Gastrocnemius medialis (tissue), 4 donors: ENCODE measurements around the gene PLEKHA4.

Source experiments
- CTCF ChIP-seq, 5 experiments: fragments of 450-650 bp in 3 of 5; fragments of 200-600 bp in 2 of 5; sonication (generic) in 2 of 5; IDR thresholded peaks in 4 of 5; conservative IDR thresholded peaks in 1 of 5; 1 replicate in 4 of 5; 2 replicates in 1 of 5; pipeline ENCODE4 v1.5.1; 2016 to 2019; ENCODE audit warnings: antibody characterized with exemption in 5 of 5, mild to moderate bottlenecking in 3 of 5, moderate library complexity in 3 of 5
- POLR2A ChIP-seq, 2 donors: fragments of 450-650 bp; IDR thresholded peaks; one replicate each; pipeline ENCODE4 v1.6.1; 2017; ENCODE audit warnings: antibody characterized with exemption in 2 of 2, mild to moderate bottlenecking in 2 of 2, moderate library complexity in 2 of 2

DNA sequence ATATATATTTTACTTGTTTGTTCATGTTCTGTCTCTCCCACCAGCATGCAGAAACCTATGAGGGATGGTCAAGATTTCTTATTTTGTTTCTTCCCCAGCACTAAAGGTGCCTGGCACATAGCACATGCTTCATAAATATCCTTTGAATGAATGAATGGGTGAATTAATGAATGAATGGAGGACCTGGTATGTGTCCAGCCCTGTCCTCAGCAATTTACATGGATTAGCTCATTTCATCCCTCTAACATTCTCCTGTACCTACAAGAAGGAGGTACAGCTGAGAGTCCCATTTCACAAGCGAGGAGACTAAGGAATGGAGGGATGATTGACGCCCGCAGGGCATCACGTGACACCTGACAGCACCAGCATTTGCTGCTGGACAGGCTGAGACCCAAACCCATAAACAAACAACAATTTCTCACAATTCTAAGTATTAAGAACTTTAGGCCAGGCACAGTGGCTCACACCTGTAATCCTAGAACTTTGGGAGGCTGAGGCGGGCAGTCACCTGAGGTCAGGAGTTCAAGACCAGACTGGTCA, 50.8 kb downstream of the PLEKHA4 start:
- TF ChIP-seq CTCF (IDR thresholded peaks at IDR 0.05 in 4 of 5, conservative IDR thresholded peaks at IDR 0.05 in 1 of 5) (no peak), POLR2A (IDR thresholded peaks at IDR 0.05) (no peak)
